ENCODE measurements around the gene KIF5A. TPM values are rescaled to one million over a fixed set of nuclear protein-coding genes. Genes with fewer than 3 reads are reported as not detected.

The KIF5A gene
- total and polyA plus RNA-seq, 2 donors (not counting 3 experiments of a cell fraction or from before 2014, with no cell fraction given), result 0.07 to 0.35 TPM

GRCh38 chr12:57518920-57519795, 30.7 kb upstream of the KIF5A start:
- peak overlapping the region; percentile 92 for H3K9ac ChIP-seq (replicated peaks; ENCODE audit: extremely low read depth, insufficient read depth, low read length)
- peak overlapping the region; percentile 64 for H3K4me2 ChIP-seq (ENCODE audit: insufficient read depth, low read length)
- no peaks in the 10 kb centered on the region for H4K20me1 ChIP-seq (replicated peaks; ENCODE audit: control insufficient read depth, extremely low read depth, insufficient read depth, low read length)
- DNase-seq (ENCODE audit: low read depth, low spot score), result no peak
- TF ChIP-seq, protein P1, sequence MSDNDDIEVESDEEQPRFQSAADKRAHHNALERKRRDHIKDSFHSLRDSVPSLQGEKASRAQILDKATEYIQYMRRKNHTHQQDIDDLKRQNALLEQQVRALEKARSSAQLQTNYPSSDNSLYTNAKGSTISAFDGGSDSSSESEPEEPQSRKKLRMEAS (IDR thresholded peaks at IDR 0.05; ENCODE audit: insufficient read depth, insufficient read length), result no peak
- TF ChIP-seq POLR2AphosphoS5 (IDR thresholded peaks at IDR 0.05; ENCODE audit: insufficient read depth, low read depth, low read length) (no peak), EZH2 (IDR thresholded peaks at IDR 0.05; ENCODE audit: borderline replicate concordance, low read depth, low read length, severe bottlenecking) (no peak), GATA2 (IDR thresholded peaks at IDR 0.05; ENCODE audit: insufficient read depth, insufficient read length, low read depth, low read length) (no peak), JUN (IDR thresholded peaks at IDR 0.05; ENCODE audit: borderline replicate concordance, insufficient read depth, insufficient read length, low read depth) (no peak), MYC (IDR thresholded peaks at IDR 0.05; ENCODE audit: low read depth, low read length) (no peak), POLR2A (IDR thresholded peaks at IDR 0.05; ENCODE audit: low read depth, low read length) (no peak), FOS (IDR thresholded peaks at IDR 0.05; ENCODE audit: borderline replicate concordance, insufficient read depth, low read length) (no peak)
- TF ChIP-seq, protein P2, sequence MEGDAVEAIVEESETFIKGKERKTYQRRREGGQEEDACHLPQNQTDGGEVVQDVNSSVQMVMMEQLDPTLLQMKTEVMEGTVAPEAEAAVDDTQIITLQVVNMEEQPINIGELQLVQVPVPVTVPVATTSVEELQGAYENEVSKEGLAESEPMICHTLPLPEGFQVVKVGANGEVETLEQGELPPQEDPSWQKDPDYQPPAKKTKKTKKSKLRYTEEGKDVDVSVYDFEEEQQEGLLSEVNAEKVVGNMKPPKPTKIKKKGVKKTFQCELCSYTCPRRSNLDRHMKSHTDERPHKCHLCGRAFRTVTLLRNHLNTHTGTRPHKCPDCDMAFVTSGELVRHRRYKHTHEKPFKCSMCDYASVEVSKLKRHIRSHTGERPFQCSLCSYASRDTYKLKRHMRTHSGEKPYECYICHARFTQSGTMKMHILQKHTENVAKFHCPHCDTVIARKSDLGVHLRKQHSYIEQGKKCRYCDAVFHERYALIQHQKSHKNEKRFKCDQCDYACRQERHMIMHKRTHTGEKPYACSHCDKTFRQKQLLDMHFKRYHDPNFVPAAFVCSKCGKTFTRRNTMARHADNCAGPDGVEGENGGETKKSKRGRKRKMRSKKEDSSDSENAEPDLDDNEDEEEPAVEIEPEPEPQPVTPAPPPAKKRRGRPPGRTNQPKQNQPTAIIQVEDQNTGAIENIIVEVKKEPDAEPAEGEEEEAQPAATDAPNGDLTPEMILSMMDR (IDR thresholded peaks at IDR 0.05; ENCODE audit: extremely low read depth in 1 of 2, insufficient read depth in 1 of 2, low read depth in 1 of 2, low read length in 2 of 2), result no peak
- H3K4me1 ChIP-seq (ENCODE audit: control insufficient read depth, extremely low read depth, insufficient read depth, low read length), result peaks cover 43% of the 10 kb centered on the region
- H2AFZ ChIP-seq (ENCODE audit: low read depth, low read length), result no peak overlapping the region
- BruUV-seq (replicated peaks), result no TSS peak
- no peaks in the 10 kb centered on the region for H3K27me3 ChIP-seq (ENCODE audit: control insufficient read depth in 2 of 2, insufficient read depth in 2 of 2, low read length in 2 of 2)
- dilution Hi-C loops (cut with MboI; ENCODE audit: extremely low pct_ligation_motif_present, low sequenced_read_pairs) (no loop called here), intact Hi-C loops (cut with micrococcal nuclease) (no loop called here)
- H3K36me3 ChIP-seq (ENCODE audit: control insufficient read depth in 2 of 2, extremely low read depth in 1 of 2, insufficient read depth in 2 of 2, low read length in 2 of 2), result peaks cover 22 to 27% of the 10 kb centered on the region in 2 experiments
- peaks cover 35% of the 10 kb centered on the region for H3K79me2 ChIP-seq (ENCODE audit: control insufficient read depth, insufficient read depth, low read length)
- H3K27ac ChIP-seq (ENCODE audit: insufficient read depth, low read depth, low read length), result peak overlapping the region; percentile 83
- CTCF ChIA-PET, result no interaction called here
- POLR2A ChIA-PET, result interaction anchor here (1.4 to 1.5 kb wide), 2 partner anchors 15 to 24 kb away, joined by 3 read pairs; no protein-coding TSS in a partner anchor
- FAIRE-seq, result no peak
- no peaks in the 10 kb centered on the region for H3K9me3 ChIP-seq (replicated peaks; ENCODE audit: control insufficient read depth, insufficient read depth, low read length)
- H3K9me1 ChIP-seq (replicated peaks; ENCODE audit: control insufficient read depth, extremely low read depth, insufficient read depth, low read length), result no peaks in the 10 kb centered on the region
- peak overlapping the region; percentile 7 to 89 (median 67) for H3K4me3 ChIP-seq (replicated peaks in 1 of 3; ENCODE audit: insufficient read depth in 1 of 3, low read depth in 1 of 3, low read length in 3 of 3)

Data from endothelial cell of umbilical vein (primary cell).